Caco-2 (cell line): ENCODE data around the gene MS4A10. TPM values are rescaled to one million over a fixed set of nuclear protein-coding genes. Genes with fewer than 3 reads are reported as not detected.
"Not testable (repeated sequence)": the region's sequence is repeated elsewhere in the genome, so short reads cannot be mapped to it uniquely, and the experiment has no call there.

ENCODE experiments used
- BruUV-seq: library from RNA; stranded (reverse); fragments of 400-500 nt; replicated peaks from 2 replicates; lab custom pipeline; 2021; lab: Mats Ljungman, UMichigan
- CTCF ChIA-PET: fragments of 300-600 bp; sonication (Branson Sonifier 250); formaldehyde crosslinking; loops from one replicate; lab custom pipeline; 2022; ENCODE audit warnings: antibody characterized with exemption; lab: Charles Lee
- POLR2A ChIA-PET: fragments of 300-600 bp; sonication (Branson Sonifier 250); formaldehyde crosslinking; loops from one replicate; lab custom pipeline; 2022; ENCODE audit warnings: antibody characterized with exemption; lab: Charles Lee
- DNase-seq, 2 experiments: peaks; one replicate each; pipeline versions ENCODE4 v3.0.0 to v3.0.0-alpha.2; 2020 to 2022
- H3K27me3 ChIP-seq: replicated peaks from 2 replicates; pipeline ENCODE4 v1.6.0; 2011; ENCODE audit warnings: low read length; ENCODE audit not compliant: control insufficient read depth, insufficient read depth
- H3K36me3 ChIP-seq: 2 replicates; pipeline ENCODE4 v1.5.1; 2011; ENCODE audit warnings: low read length; ENCODE audit not compliant: control insufficient read depth, insufficient read depth
- H3K4me1 ChIP-seq: fragments of 250-450 bp; sonication (Bioruptor Pico); 2 replicates; pipeline ENCODE4 v1.5.1; 2020; ENCODE audit warnings: mild to moderate bottlenecking
- H3K4me3 ChIP-seq: 2 replicates; pipeline ENCODE4 v1.5.1; 2011; ENCODE audit warnings: low read depth, mild to moderate bottlenecking, control low read depth, low read length
- H3K9me3 ChIP-seq: fragments of 250-450 bp; sonication (Bioruptor Pico); 2 replicates; pipeline ENCODE4 v1.5.1; 2020; ENCODE audit warnings: mild to moderate bottlenecking, moderate library complexity
- H3K27ac Mint-ChIP-seq: one replicate; pipeline ENCODE4 v1.8.0; 2022; ENCODE audit warnings: mixed read lengths; ENCODE audit not compliant: unreplicated experiment
- H3K27me3 Mint-ChIP-seq: one replicate; pipeline ENCODE4 v1.8.0; 2022; ENCODE audit warnings: mixed read lengths; ENCODE audit not compliant: insufficient read depth, unreplicated experiment
- H3K36me3 Mint-ChIP-seq: one replicate; pipeline ENCODE4 v1.8.0; 2022; ENCODE audit warnings: mild to moderate bottlenecking, mixed read lengths; ENCODE audit not compliant: insufficient read depth, unreplicated experiment
- H3K4me1 Mint-ChIP-seq: one replicate; pipeline ENCODE4 v1.8.0; 2022; ENCODE audit warnings: low read depth, mixed read lengths; ENCODE audit not compliant: unreplicated experiment
- H3K4me3 Mint-ChIP-seq: one replicate; pipeline ENCODE4 v1.8.0; 2022; ENCODE audit warnings: mild to moderate bottlenecking, moderate library complexity, mixed read lengths; ENCODE audit not compliant: unreplicated experiment
- H3K9me3 Mint-ChIP-seq: one replicate; pipeline ENCODE4 v1.8.0; 2022; ENCODE audit warnings: mixed read lengths; ENCODE audit not compliant: unreplicated experiment
- intact Hi-C: fragments of 100-400 bp; cut with micrococcal nuclease; formaldehyde crosslinking; loops from one replicate; pipeline ENCODE4 v1.10.0; 2022; ENCODE audit not compliant: unreplicated experiment
- total RNA-seq: library from RNA; stranded (reverse); gene quantifications from 2 replicates; pipeline ENCODE4 v1.2.3, GENCODE V29; 2022
- TF ChIP-seq, protein P1 (sequence below), 2 experiments: fragments of 200-600 bp in 1 of 2; IDR thresholded peaks; 1 replicate in 1 of 2; 2 replicates in 1 of 2; pipeline versions ENCODE4 v1.5.1 to v1.8.0; 2011 to 2022; ENCODE audit warnings: antibody characterized with exemption in 1 of 2, control low read depth in 1 of 2, inconsistent platforms in 1 of 2, low read depth in 1 of 2, low read length in 1 of 2, mild to moderate bottlenecking in 1 of 2, moderate library complexity in 1 of 2; ENCODE audit not compliant: insufficient read depth in 1 of 2, severe bottlenecking in 1 of 2, unreplicated experiment in 1 of 2

The MS4A10 gene
- total RNA-seq, 1 experiment from 2014 or later = 0.14 TPM

DNA sequence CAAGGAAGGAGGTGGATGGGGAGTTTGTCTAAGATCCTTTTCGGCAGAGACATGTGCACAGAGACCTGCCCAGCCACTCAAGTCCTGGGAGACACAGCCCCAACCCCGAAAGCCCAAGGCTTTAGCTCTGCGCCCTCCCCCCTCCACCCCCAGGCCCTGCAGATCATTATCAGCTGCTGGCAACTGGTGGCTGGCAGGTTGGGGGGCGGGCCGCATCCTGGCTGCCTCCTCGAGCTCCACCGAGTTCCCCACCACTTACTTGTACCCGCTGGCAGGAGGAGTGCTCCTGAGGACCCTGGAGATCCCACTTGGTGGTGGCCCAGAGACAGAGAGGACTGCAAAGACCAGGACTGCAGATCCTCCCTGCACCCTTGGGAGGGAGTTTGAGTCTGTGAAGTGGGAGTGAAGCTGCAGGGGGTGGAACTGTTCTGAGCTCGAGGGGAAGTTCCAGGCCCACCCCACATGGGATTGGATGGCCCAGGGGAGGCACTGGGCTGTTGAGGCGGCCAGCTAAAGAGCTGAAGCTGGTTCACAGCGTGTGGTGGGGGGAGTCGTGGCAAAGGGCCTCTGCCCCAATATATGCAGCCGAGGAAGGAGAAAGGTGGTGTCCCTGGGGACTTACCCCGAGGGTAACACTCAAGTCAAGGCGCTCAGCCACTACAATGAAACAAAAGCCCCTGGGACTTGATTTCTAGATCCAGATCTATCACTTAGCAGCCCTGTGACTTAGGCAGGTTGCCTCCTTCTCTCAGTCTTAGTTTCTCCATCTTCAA is 36.9 kb downstream of the MS4A10 start:
- TF ChIP-seq, protein P1, sequence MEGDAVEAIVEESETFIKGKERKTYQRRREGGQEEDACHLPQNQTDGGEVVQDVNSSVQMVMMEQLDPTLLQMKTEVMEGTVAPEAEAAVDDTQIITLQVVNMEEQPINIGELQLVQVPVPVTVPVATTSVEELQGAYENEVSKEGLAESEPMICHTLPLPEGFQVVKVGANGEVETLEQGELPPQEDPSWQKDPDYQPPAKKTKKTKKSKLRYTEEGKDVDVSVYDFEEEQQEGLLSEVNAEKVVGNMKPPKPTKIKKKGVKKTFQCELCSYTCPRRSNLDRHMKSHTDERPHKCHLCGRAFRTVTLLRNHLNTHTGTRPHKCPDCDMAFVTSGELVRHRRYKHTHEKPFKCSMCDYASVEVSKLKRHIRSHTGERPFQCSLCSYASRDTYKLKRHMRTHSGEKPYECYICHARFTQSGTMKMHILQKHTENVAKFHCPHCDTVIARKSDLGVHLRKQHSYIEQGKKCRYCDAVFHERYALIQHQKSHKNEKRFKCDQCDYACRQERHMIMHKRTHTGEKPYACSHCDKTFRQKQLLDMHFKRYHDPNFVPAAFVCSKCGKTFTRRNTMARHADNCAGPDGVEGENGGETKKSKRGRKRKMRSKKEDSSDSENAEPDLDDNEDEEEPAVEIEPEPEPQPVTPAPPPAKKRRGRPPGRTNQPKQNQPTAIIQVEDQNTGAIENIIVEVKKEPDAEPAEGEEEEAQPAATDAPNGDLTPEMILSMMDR (IDR thresholded peaks at IDR 0.05; ENCODE audit: insufficient read depth in 1 of 2, low read depth in 1 of 2, low read length in 1 of 2, severe bottlenecking in 1 of 2, unreplicated experiment in 1 of 2) = no peak
- Histone ChIP-seq H3K36me3 (no peaks in the 10 kb centered on the region), H3K9me3 (peaks cover 4% of the 10 kb centered on the region), H3K4me3 (no peak overlapping the region), H3K27me3 (no peaks in the 10 kb centered on the region), H3K4me1 (no peaks in the 10 kb centered on the region)
- no peaks in the 10 kb centered on the region for H3K9me3 Mint-ChIP-seq
- no peaks in the 10 kb centered on the region for H3K27me3 Mint-ChIP-seq
- H3K4me3 Mint-ChIP-seq = no peak overlapping the region
- H3K4me1 Mint-ChIP-seq = no peaks in the 10 kb centered on the region
- H3K36me3 Mint-ChIP-seq = no peaks in the 10 kb centered on the region
- ChIA-PET POLR2A (no interaction called here), CTCF (interaction anchor here (1.1 kb wide), 2 partner anchors 9 to 47 kb away, joined by 3 to 4 read pairs; no protein-coding TSS in a partner anchor)
- no peak for DNase-seq
- BruUV-seq = no TSS peak
- intact Hi-C loops = no loop called here
- no peak overlapping the region for H3K27ac Mint-ChIP-seq

DNA sequence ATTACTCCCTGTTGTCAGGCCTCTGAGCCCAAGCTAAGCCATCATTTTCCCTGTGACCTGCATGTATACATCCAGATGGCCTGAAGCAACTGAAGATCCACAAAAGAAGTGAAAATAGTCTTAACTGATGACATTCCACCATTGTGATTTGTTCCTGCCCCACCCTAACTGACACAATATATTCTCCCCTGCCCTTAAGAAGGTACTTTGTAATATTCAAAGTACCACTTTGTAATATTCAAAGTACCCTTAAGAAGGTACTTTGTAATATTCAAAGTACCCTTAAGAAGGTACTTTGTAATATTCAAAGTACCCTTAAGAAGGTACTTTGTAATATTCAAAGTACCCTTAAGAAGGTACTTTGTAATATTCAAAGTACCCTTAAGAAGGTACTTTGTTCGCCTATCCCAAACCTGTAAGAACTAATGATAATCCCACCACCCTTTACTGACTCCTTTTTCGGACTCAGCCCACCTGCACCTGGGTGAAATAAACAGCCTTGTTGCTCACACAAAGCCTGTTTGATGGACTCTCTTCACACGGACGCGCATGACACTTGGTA is 38.7 kb downstream of the MS4A10 start:
- POLR2A ChIA-PET, H3K4me3 Mint-ChIP-seq, intact Hi-C loops, H3K9me3 ChIP-seq, DNase-seq, H3K27me3 Mint-ChIP-seq, H3K4me3 ChIP-seq, H3K4me1 Mint-ChIP-seq, H3K9me3 Mint-ChIP-seq, H3K27me3 ChIP-seq, H3K36me3 Mint-ChIP-seq, H3K4me1 ChIP-seq, BruUV-seq, H3K36me3 ChIP-seq, H3K27ac Mint-ChIP-seq: not testable (repeated sequence)
- CTCF ChIA-PET = interaction anchor here (1.0 kb wide), 1 partner anchor 64 kb away, joined by 3 read pairs; no protein-coding TSS in a partner anchor

DNA sequence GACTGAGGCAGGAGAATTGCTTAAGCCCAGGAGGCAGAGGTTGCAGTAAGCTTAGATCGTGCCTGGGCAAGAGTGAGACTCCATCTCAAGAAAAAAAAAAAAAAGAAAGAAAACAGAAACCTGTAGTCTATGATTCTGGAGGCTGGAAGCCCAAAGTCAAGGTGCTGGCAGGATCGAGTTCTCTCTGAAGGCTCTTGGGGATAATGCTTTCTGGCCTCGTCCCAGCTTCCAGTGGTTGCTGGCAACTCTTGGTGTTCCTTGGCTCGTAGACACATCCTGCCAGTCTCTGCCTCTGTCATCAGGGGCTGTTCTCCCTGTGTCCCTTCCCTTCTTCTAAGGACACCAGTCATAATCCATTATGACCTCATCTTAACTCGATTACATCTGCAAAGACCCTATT is 40.0 kb downstream of the MS4A10 start:
- Histone ChIP-seq H3K27me3 (no peaks in the 10 kb centered on the region), H3K36me3 (no peaks in the 10 kb centered on the region), H3K4me3 (no peak overlapping the region), H3K9me3 (no peaks in the 10 kb centered on the region), H3K4me1 (no peaks in the 10 kb centered on the region)
- TF ChIP-seq, protein P1 (IDR thresholded peaks at IDR 0.05; ENCODE audit: insufficient read depth in 1 of 2, low read depth in 1 of 2, low read length in 1 of 2, severe bottlenecking in 1 of 2, unreplicated experiment in 1 of 2) = no peak
- Mint-ChIP-seq H3K9me3 (no peaks in the 10 kb centered on the region), H3K27ac (no peak overlapping the region), H3K4me3 (no peak overlapping the region), H3K27me3 (peaks cover 3% of the 10 kb centered on the region), H3K36me3 (no peaks in the 10 kb centered on the region), H3K4me1 (no peaks in the 10 kb centered on the region)
- intact Hi-C loops = no loop called here
- DNase-seq = no peak
- BruUV-seq = no TSS peak
- POLR2A ChIA-PET = no interaction called here
- CTCF ChIA-PET = interaction anchor here (1.0 to 10.7 kb wide), 2 partner anchors 62 to 63 kb away, joined by 3 to 200 read pairs; no protein-coding TSS in a partner anchor
